NB4 (cell line): ENCODE results near the gene LARP4B.

Experiments
- CTCF ChIP-seq: IDR thresholded peaks from one replicate; pipeline ENCODE4 v1.5.1; 2012; ENCODE audit warnings: low read depth, low read length
- POLR2A ChIP-seq: IDR thresholded peaks from 2 replicates; pipeline ENCODE4 v1.6.1; 2011; ENCODE audit warnings: mild to moderate bottlenecking; ENCODE audit not compliant: insufficient read length; ENCODE audit errors: extremely low read depth

GRCh38 chr10:845526-845925, 86.0 kb downstream of the LARP4B start:
- TF ChIP-seq CTCF (no peak), POLR2A (no peak)
